Uterus (tissue), 2 donors: Measurements from ENCODE around the gene ACOT11.

Experiments
- POLR2A ChIP-seq, 2 donors: fragments of 450-650 bp; IDR thresholded peaks; one replicate each; pipeline ENCODE4 v1.6.1; 2016; ENCODE audit warnings: antibody characterized with exemption in 2 of 2, mild to moderate bottlenecking in 1 of 2, moderate library complexity in 1 of 2
- TF ChIP-seq, protein P1 (sequence below), 4 experiments: fragments of 200-600 bp in 2 of 4; fragments of 450-650 bp in 2 of 4; sonication (generic) in 2 of 4; IDR thresholded peaks; one replicate each; pipeline ENCODE4 v1.5.1; 2016 to 2019; ENCODE audit warnings: antibody characterized with exemption in 4 of 4, mild to moderate bottlenecking in 2 of 4, moderate library complexity in 1 of 4

DNA sequence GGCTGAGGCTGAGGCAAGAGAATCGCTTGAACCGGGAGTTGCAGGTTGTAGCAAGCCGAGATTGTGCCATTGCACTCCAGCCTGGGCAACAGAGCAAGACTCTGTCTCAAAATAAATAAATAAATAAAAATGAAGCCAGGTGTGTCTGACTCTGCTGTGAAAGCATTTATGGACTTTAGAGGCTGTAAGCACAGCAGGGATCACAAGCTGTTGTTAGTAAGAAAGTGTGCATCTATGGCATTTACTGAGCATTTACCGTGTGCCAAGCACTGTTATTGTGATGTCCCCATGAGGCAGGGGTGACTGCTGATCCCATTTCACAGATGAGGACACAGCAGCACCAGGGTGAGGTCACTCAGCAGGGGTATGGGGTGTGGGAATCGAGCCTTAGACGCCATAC lies 55.2 kb downstream of the ACOT11 start:
- TF ChIP-seq, protein P1, sequence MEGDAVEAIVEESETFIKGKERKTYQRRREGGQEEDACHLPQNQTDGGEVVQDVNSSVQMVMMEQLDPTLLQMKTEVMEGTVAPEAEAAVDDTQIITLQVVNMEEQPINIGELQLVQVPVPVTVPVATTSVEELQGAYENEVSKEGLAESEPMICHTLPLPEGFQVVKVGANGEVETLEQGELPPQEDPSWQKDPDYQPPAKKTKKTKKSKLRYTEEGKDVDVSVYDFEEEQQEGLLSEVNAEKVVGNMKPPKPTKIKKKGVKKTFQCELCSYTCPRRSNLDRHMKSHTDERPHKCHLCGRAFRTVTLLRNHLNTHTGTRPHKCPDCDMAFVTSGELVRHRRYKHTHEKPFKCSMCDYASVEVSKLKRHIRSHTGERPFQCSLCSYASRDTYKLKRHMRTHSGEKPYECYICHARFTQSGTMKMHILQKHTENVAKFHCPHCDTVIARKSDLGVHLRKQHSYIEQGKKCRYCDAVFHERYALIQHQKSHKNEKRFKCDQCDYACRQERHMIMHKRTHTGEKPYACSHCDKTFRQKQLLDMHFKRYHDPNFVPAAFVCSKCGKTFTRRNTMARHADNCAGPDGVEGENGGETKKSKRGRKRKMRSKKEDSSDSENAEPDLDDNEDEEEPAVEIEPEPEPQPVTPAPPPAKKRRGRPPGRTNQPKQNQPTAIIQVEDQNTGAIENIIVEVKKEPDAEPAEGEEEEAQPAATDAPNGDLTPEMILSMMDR (IDR thresholded peaks at IDR 0.05), result no peak
- TF ChIP-seq POLR2A (IDR thresholded peaks at IDR 0.05), result no peak
